Mesendoderm (in vitro differentiated cells): ENCODE measurements around the gene MIS12. TPM values are rescaled to one million over a fixed set of nuclear protein-coding genes. Genes with fewer than 3 reads are reported as not detected.
A peak's percentile ranks its signal among the peaks of the same experiment; 100 is the strongest.

Experiments used
- DNase-seq: peaks from one replicate; pipeline ENCODE4 v3.0.0; 2013
- H2AK5ac ChIP-seq: 2 replicates; pipeline ENCODE4 v1.6.1; 2013; ENCODE audit warnings: low read length, inconsistent platforms
- H2BK120ac ChIP-seq: 2 replicates; pipeline ENCODE4 v1.6.1; 2013; ENCODE audit warnings: low read depth, mild to moderate bottlenecking, low read length, moderate library complexity, mixed read lengths
- H2BK15ac ChIP-seq: replicated peaks from 2 replicates; pipeline ENCODE4 v1.6.1; 2013; ENCODE audit warnings: low read depth, mild to moderate bottlenecking, moderate library complexity
- H2BK5ac ChIP-seq: 2 replicates; pipeline ENCODE4 v1.6.1; 2013; ENCODE audit warnings: low read length, inconsistent platforms
- H3K18ac ChIP-seq: 2 replicates; pipeline ENCODE4 v1.6.1; 2013; ENCODE audit warnings: mild to moderate bottlenecking, low read length, mixed read lengths
- H3K23ac ChIP-seq: one replicate; pipeline ENCODE4 v1.6.1; 2013; ENCODE audit warnings: low read length
- H3K27ac ChIP-seq: 2 replicates; pipeline ENCODE4 v1.5.1; 2013; ENCODE audit warnings: low read depth, mild to moderate bottlenecking, inconsistent platforms, low read length, moderate library complexity
- H3K27me3 ChIP-seq: 2 replicates; pipeline ENCODE4 v1.6.1; 2013; ENCODE audit warnings: low read length, control low read depth, mild to moderate bottlenecking, inconsistent platforms; ENCODE audit not compliant: insufficient read depth, poor library complexity
- H3K36me3 ChIP-seq: 2 replicates; pipeline ENCODE4 v1.6.1; 2013; ENCODE audit warnings: low read length, inconsistent platforms; ENCODE audit not compliant: control insufficient read depth, insufficient read depth
- H3K4ac ChIP-seq: one replicate; pipeline ENCODE4 v1.6.1; 2013; ENCODE audit warnings: low read depth, mild to moderate bottlenecking, low read length, moderate library complexity
- H3K4me1 ChIP-seq: 2 replicates; pipeline ENCODE4 v1.6.1; 2013; ENCODE audit warnings: low read depth, low read length, inconsistent platforms; ENCODE audit not compliant: control insufficient read depth
- H3K4me2 ChIP-seq: 2 replicates; pipeline ENCODE4 v1.6.1; 2013; ENCODE audit warnings: low read length
- H3K4me3 ChIP-seq: 2 replicates; pipeline ENCODE4 v1.5.1; 2013; ENCODE audit warnings: mild to moderate bottlenecking, low read length
- H3K56ac ChIP-seq: one replicate; pipeline ENCODE4 v1.6.1; 2013; ENCODE audit warnings: low read length
- H3K79me1 ChIP-seq: 2 replicates; pipeline ENCODE4 v1.6.1; 2013; ENCODE audit warnings: low read length, inconsistent platforms
- H3K79me2 ChIP-seq: 2 replicates; pipeline ENCODE4 v1.6.1; 2013; ENCODE audit warnings: mild to moderate bottlenecking, low read length; ENCODE audit not compliant: control insufficient read depth, insufficient read depth
- H3K9ac ChIP-seq: 2 replicates; pipeline ENCODE4 v1.6.1; 2013; ENCODE audit warnings: low read length, inconsistent platforms
- H4K5ac ChIP-seq: one replicate; pipeline ENCODE4 v1.6.1; 2013; ENCODE audit warnings: low read length
- H4K8ac ChIP-seq: one replicate; pipeline ENCODE4 v1.6.1; 2013; ENCODE audit warnings: low read depth, mild to moderate bottlenecking, control low read depth, low read length, moderate library complexity
- WGBS: extraction: QIAGEN DNeasy Blood & Tissue Kit; methylation state at CpG from one replicate; pipeline ENCODE4 v1.1.7; 2013; ENCODE audit warnings: low lambda C conversion rate, missing lambda C conversion rate; ENCODE audit not compliant: insufficient coverage; ENCODE audit errors: extremely low coverage; 5-methylcytosine and 5-hydroxymethylcytosine counted together
- polyA plus RNA-seq, 2 experiments: library from polyadenylated mRNA; stranded (reverse); fragments of 200-250 nt; gene quantifications; one replicate each; pipeline ENCODE4 v1.2.3, GENCODE V29; 2013

The MIS12 gene, protein sequence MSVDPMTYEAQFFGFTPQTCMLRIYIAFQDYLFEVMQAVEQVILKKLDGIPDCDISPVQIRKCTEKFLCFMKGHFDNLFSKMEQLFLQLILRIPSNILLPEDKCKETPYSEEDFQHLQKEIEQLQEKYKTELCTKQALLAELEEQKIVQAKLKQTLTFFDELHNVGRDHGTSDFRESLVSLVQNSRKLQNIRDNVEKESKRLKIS
- polyA plus RNA-seq (2013, experiment 1 of 2): 25.0 TPM
- 23.5 TPM for polyA plus RNA-seq (2013, experiment 2 of 2)

- Histone ChIP-seq H3K79me1 (peaks cover 14% of the 10 kb centered on the region), H2BK5ac (peak within 1 kb of the TSS; percentile 89), H3K4me3 (peak within 1 kb of the TSS; percentile 98), H2BK120ac (no peak within 1 kb of the TSS), H4K5ac (no peak within 1 kb of the TSS), H3K4ac (peak within 1 kb of the TSS; percentile 97), H3K9ac (peak within 1 kb of the TSS; percentile 98), H2BK15ac (no peak within 1 kb of the TSS), H3K36me3 (no peaks in the 10 kb centered on the region), H3K27me3 (no peaks in the 10 kb centered on the region), H3K79me2 (peaks cover 43% of the 10 kb centered on the region), H3K4me2 (peak within 1 kb of the TSS; percentile 70), H3K18ac (peak within 1 kb of the TSS; percentile 94), H3K23ac (peak within 1 kb of the TSS; percentile 33), H2AK5ac (peak within 1 kb of the TSS; percentile 22), H3K27ac (peak within 1 kb of the TSS; percentile 98), H3K4me1 (no peaks in the 10 kb centered on the region), H4K8ac (peak within 1 kb of the TSS; percentile 93), H3K56ac (peak within 1 kb of the TSS; percentile 100)
- no CpG with 5 or more reads among the region's 77 CpGs for WGBS
- DNase-seq: peak; percentile 100
These were observed at the start of gene MIS12 for GRCh38 chr17:5486206-5487124. MIS12 (plus strand) TSS chr17:5486566; CDS start chr17:5488863, 2,297 bp downstream.

DNA sequence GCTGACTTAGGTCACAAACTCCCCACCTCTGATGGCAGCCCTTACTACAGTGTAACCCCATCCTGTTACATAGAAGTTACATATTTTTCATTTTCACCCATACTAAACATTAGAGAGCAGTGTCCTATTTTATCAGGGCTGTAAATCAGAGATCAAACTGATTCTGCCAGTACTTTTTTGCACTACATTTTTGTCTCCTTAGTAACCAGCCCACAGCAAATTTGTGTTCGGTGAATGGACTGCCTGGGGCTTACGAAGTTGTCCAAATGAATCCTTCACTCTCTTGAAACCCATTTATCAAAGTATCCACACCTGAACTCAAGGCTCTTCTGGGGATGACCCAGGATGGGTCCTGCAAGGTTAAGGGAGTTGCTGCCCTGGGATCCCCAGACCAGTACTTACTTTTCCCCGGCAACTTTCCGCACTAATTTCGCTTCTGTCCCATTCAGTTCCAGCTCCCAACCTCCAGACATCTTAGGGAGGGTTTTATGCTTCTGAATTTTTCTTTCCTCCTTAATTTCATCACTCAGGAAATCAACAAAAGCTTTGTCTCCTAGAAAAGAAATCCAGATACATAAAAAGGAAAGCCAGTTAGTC is 48.5 kb upstream of the MIS12 start:
- Histone ChIP-seq H2BK120ac (no peak overlapping the region), H3K79me1 (peaks cover 3% of the 10 kb centered on the region), H3K4me2 (peak overlapping the region; percentile 43), H3K4me3 (peak overlapping the region; percentile 88), H4K5ac (no peak overlapping the region), H3K23ac (no peak overlapping the region), H2AK5ac (no peak overlapping the region), H3K56ac (peak overlapping the region; percentile 97), H2BK15ac (no peak overlapping the region), H2BK5ac (no peak overlapping the region), H3K36me3 (peaks cover 21% of the 10 kb centered on the region), H3K4ac (no peak overlapping the region), H3K27ac (no peak overlapping the region), H3K27me3 (no peaks in the 10 kb centered on the region), H3K18ac (no peak overlapping the region), H3K9ac (peak overlapping the region; percentile 94), H3K4me1 (no peaks in the 10 kb centered on the region), H3K79me2 (peaks cover 33% of the 10 kb centered on the region), H4K8ac (no peak overlapping the region)
- WGBS: no CpG with 5 or more reads among the region's 5 CpGs
- no peak for DNase-seq

GRCh38 chr17:5438716-5439445 is 47.5 kb upstream of the MIS12 start, which contains the start of gene C1QBP:
C1QBP (minus strand) TSS chr17:5439155; CDS start chr17:5439073, 82 bp downstream.
- H3K4me2 ChIP-seq: peak within 1 kb of the TSS; percentile 43
- no peaks in the 10 kb centered on the region for H3K4me1 ChIP-seq
- peak within 1 kb of the TSS; percentile 75 for H3K27ac ChIP-seq
- H4K5ac ChIP-seq: no peak within 1 kb of the TSS
- H3K27me3 ChIP-seq: no peaks in the 10 kb centered on the region
- H3K18ac ChIP-seq: peak within 1 kb of the TSS; percentile 98
- H3K79me1 ChIP-seq: peaks cover 3% of the 10 kb centered on the region
- peak within 1 kb of the TSS; percentile 59 for H3K23ac ChIP-seq
- peak within 1 kb of the TSS; percentile 88 for H3K4me3 ChIP-seq
- peaks cover 33% of the 10 kb centered on the region for H3K79me2 ChIP-seq
- H3K36me3 ChIP-seq: peaks cover 16% of the 10 kb centered on the region
- H2BK120ac ChIP-seq: no peak within 1 kb of the TSS
- H3K9ac ChIP-seq: peak within 1 kb of the TSS; percentile 94
- H2AK5ac ChIP-seq: no peak within 1 kb of the TSS
- H4K8ac ChIP-seq: peak within 1 kb of the TSS; percentile 68
- peak; percentile 95 for DNase-seq
- no peak within 1 kb of the TSS for H2BK15ac ChIP-seq
- H3K4ac ChIP-seq: peak within 1 kb of the TSS; percentile 87
- no CpG with 5 or more reads among the region's 75 CpGs for WGBS
- H3K56ac ChIP-seq: peak within 1 kb of the TSS; percentile 97
- no peak within 1 kb of the TSS for H2BK5ac ChIP-seq

DNA sequence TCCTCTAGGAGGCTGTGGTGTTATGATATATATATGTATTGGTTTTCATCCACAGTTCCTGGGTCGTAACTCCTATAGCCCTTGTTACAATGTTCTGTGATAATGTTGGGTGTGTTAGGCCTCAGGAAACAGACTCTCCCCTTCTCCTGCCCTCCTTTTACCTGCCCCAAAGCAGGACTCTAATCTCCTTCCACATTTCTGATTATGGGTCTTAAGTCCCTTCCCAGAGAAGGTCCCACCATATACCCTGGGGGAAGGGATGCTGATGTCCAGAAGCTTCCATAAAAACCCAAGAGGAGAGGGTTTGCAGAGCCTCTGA is 47.0 kb upstream of the MIS12 start:
- no peak overlapping the region for H3K4me3 ChIP-seq
- no peaks in the 10 kb centered on the region for H3K27me3 ChIP-seq
- H2BK120ac ChIP-seq: no peak overlapping the region
- no peaks in the 10 kb centered on the region for H3K4me1 ChIP-seq
- no peak overlapping the region for H3K23ac ChIP-seq
- no peak overlapping the region for H2BK5ac ChIP-seq
- no peak overlapping the region for H4K5ac ChIP-seq
- peak overlapping the region; percentile 30 for H3K4me2 ChIP-seq
- no peak overlapping the region for H3K4ac ChIP-seq
- peaks cover 13% of the 10 kb centered on the region for H3K36me3 ChIP-seq
- H2BK15ac ChIP-seq: no peak overlapping the region
- no CpG with 5 or more reads among the region's 1 CpG for WGBS
- H3K9ac ChIP-seq: peak overlapping the region; percentile 28
- peak overlapping the region; percentile 9 for H3K56ac ChIP-seq
- H3K27ac ChIP-seq: no peak overlapping the region
- DNase-seq: no peak
- H4K8ac ChIP-seq: no peak overlapping the region
- peaks cover 33% of the 10 kb centered on the region for H3K79me2 ChIP-seq
- peaks cover 3% of the 10 kb centered on the region for H3K79me1 ChIP-seq
- no peak overlapping the region for H3K18ac ChIP-seq
- H2AK5ac ChIP-seq: no peak overlapping the region

GRCh38 chr17:5443728-5444127 is 42.6 kb upstream of the MIS12 start:
- H3K27ac ChIP-seq: no peak overlapping the region
- no peaks in the 10 kb centered on the region for H3K79me1 ChIP-seq
- H2BK15ac ChIP-seq: no peak overlapping the region
- H3K4me3 ChIP-seq: no peak overlapping the region
- H4K8ac ChIP-seq: no peak overlapping the region
- H3K4ac ChIP-seq: no peak overlapping the region
- no peak overlapping the region for H3K18ac ChIP-seq
- no peak overlapping the region for H3K4me2 ChIP-seq
- H3K27me3 ChIP-seq: no peaks in the 10 kb centered on the region
- H3K56ac ChIP-seq: no peak overlapping the region
- no CpG with 5 or more reads among the region's 6 CpGs for whole genome bisulfite sequencing
- H2AK5ac ChIP-seq: no peak overlapping the region
- H3K4me1 ChIP-seq: no peaks in the 10 kb centered on the region
- no peak overlapping the region for H4K5ac ChIP-seq
- peaks cover 8% of the 10 kb centered on the region for H3K36me3 ChIP-seq
- no peak overlapping the region for H3K9ac ChIP-seq
- no peak overlapping the region for H2BK120ac ChIP-seq
- no peak overlapping the region for H3K23ac ChIP-seq
- no peak overlapping the region for H2BK5ac ChIP-seq
- H3K79me2 ChIP-seq: peaks cover 2% of the 10 kb centered on the region
- no peak for DNase-seq
